GM13976 (cell line): ENCODE measurements around the gene ETNK2.

Experiments used
- DNase-seq: peaks from one replicate; pipeline ENCODE4 v3.0.0; 2012; ENCODE audit warnings: low spot score
- CTCF ChIP-seq: IDR thresholded peaks from 2 replicates; pipeline ENCODE4 v1.5.1; 2012; ENCODE audit warnings: borderline replicate concordance, mild to moderate bottlenecking; ENCODE audit not compliant: insufficient read depth; ENCODE audit errors: extremely low read depth, missing control alignments, control extremely low read depth
- in situ Hi-C: fragments of 300-500 bp; cut with MboI; formaldehyde crosslinking; loops from one replicate; pipeline ENCODE4 v1.12.0; 2022; ENCODE audit warnings: low sequenced_read_pairs, mixed read lengths, inconsistent platforms; ENCODE audit not compliant: unreplicated experiment

Gene ETNK2

GRCh38 chr1:204083491-204083890 lies 68.4 kb downstream of the ETNK2 start:
- no peak for TF ChIP-seq CTCF
- in situ Hi-C loops: no loop called here
- no peak for DNase-seq

GRCh38 chr1:204081791-204082513 lies 69.9 kb downstream of the ETNK2 start:
- no peak for TF ChIP-seq CTCF
- no peak for DNase-seq
- in situ Hi-C loops: no loop called here

- DNase-seq: no peak
- in situ Hi-C loops: no loop called here
- TF ChIP-seq CTCF: no peak
Measured at GRCh38 chr1:204081164-204081790, 70.6 kb downstream of the ETNK2 start.
